Lung (tissue), 12 donors: ENCODE results near the gene OR8J1. TPM values are rescaled to one million over a fixed set of nuclear protein-coding genes. Genes with fewer than 3 reads are reported as not detected.

Experiments
- ATAC-seq: fragments of 200-7000 bp; cut with Tn5 transposase; one replicate; pipeline ENCODE4 v1.9.1; 2020; ENCODE audit warnings: moderate number of reproducible peaks; ENCODE audit not compliant: insufficient read depth, low FRiP score
- DNase-seq, 3 donors: peaks; one replicate each; pipeline ENCODE4 v3.0.0-alpha.2; 2013 to 2017
- H3K27ac ChIP-seq, 2 donors: one replicate each; pipeline ENCODE4 v1.5.1; 2013; ENCODE audit warnings: mild to moderate bottlenecking in 2 of 2, moderate library complexity in 2 of 2, control low read depth in 1 of 2, inconsistent platforms in 1 of 2, low read depth in 1 of 2, low read length in 1 of 2
- H3K27me3 ChIP-seq, 3 donors: one replicate each; pipeline ENCODE4 v1.5.1; 2013; ENCODE audit warnings: low read length in 2 of 3; ENCODE audit not compliant: control insufficient read depth in 3 of 3, insufficient read depth in 3 of 3
- H3K36me3 ChIP-seq, 4 donors: one replicate each; pipeline ENCODE4 v1.5.1; 2013; ENCODE audit warnings: low read length in 4 of 4, mild to moderate bottlenecking in 1 of 4, moderate library complexity in 1 of 4; ENCODE audit not compliant: control insufficient read depth in 4 of 4, insufficient read depth in 4 of 4
- H3K4me1 ChIP-seq, 5 donors: one replicate each; pipeline ENCODE4 v1.5.1; 2013; ENCODE audit warnings: low read length in 5 of 5, mild to moderate bottlenecking in 2 of 5, moderate library complexity in 1 of 5; ENCODE audit not compliant: control insufficient read depth in 5 of 5, insufficient read depth in 5 of 5
- H3K4me3 ChIP-seq: one replicate; pipeline ENCODE4 v1.5.1; 2013; ENCODE audit warnings: mild to moderate bottlenecking, control low read depth, moderate library complexity
- H3K9ac ChIP-seq, 2 donors: one replicate each; pipeline ENCODE4 v1.5.1; 2013; ENCODE audit warnings: low read length in 2 of 2, control low read depth in 1 of 2; ENCODE audit not compliant: insufficient read depth in 1 of 2
- H3K9me3 ChIP-seq, 4 donors: one replicate each; pipeline ENCODE4 v1.5.1; 2013; ENCODE audit warnings: low read length in 3 of 4, mild to moderate bottlenecking in 1 of 4, moderate library complexity in 1 of 4; ENCODE audit not compliant: control insufficient read depth in 4 of 4, insufficient read depth in 3 of 4
- CTCF ChIP-seq: IDR thresholded peaks from 2 replicates; pipeline ENCODE4 v1.5.1; 2012; ENCODE audit warnings: mild to moderate bottlenecking; ENCODE audit errors: control extremely low read depth, extremely low read depth
- WGBS, 2 donors: extraction: QIAGEN DNeasy Blood & Tissue Kit; methylation state at CpG; one replicate each; pipeline ENCODE4 v1.1.7; 2013; 5-methylcytosine and 5-hydroxymethylcytosine counted together
- polyA plus RNA-seq, 2 donors: library from polyadenylated mRNA; stranded (reverse); fragments of 200-250 nt; gene quantifications; one replicate each; pipeline ENCODE4 v1.2.1, GENCODE V29; 2013
- total RNA-seq, 2 donors: library from RNA; depleted of rRNA in 1 of 2; stranded (reverse); fragments of >200 nt in 1 of 2; gene quantifications; one replicate each; pipeline ENCODE4 v1.2.1, GENCODE V29; 2014 to 2021
- donor health status: control.
- donor health status: control.
- donor health status: Bipolar disorder and iron deficiency.
- donor health status: healthy.
- donor health status: DM: yes; HTN: yes; CAD: no.

The OR8J1 gene
- total and polyA plus RNA-seq, 4 donors = not detected

GRCh38 chr11:56404393-56404792 is 50.3 kb downstream of the OR8J1 start:
- Histone ChIP-seq H3K27me3 (no peaks in the 10 kb centered on the region), H3K36me3 (no peaks in the 10 kb centered on the region), H3K27ac (no peak overlapping the region), H3K9ac (no peak overlapping the region), H3K4me1 (no peaks in the 10 kb centered on the region), H3K4me3 (no peak overlapping the region), H3K9me3 (peaks cover 0 to 5% (median 2%) of the 10 kb centered on the region in 4 donors)
- no peak for ATAC-seq
- DNase-seq = no peak
- WGBS, 2 donors = 89 to 98% methylated on average over 2 of the region's 2 CpGs
- TF ChIP-seq CTCF = no peak

- H3K36me3 ChIP-seq = no peaks in the 10 kb centered on the region
- H3K4me1 ChIP-seq = no peaks in the 10 kb centered on the region
- no peak overlapping the region for H3K4me3 ChIP-seq
- DNase-seq = no peak
- TF ChIP-seq CTCF = no peak
- no peak overlapping the region for H3K9ac ChIP-seq
- H3K27ac ChIP-seq = no peak overlapping the region
- no peak for ATAC-seq
- peaks cover 0 to 3% (median 0%) of the 10 kb centered on the region in 4 donors for H3K9me3 ChIP-seq
- H3K27me3 ChIP-seq = no peaks in the 10 kb centered on the region
Measured at GRCh38 chr11:56410801-56411200, 56.7 kb downstream of the OR8J1 start.

Other genes starting within 250 kb of the OR8J1 start
- gene OR8H3, start 231.9 kb upstream of the OR8J1 start, total RNA-seq = not detected
- gene OR8H3, start 231.9 kb upstream of the OR8J1 start, polyA plus RNA-seq = not detected
- not detected for gene OR8J3, start 214.1 kb upstream of the OR8J1 start, total RNA-seq
- gene OR8J3, start 214.1 kb upstream of the OR8J1 start, polyA plus RNA-seq = not detected
- not detected for gene OR8K5, start 194.0 kb upstream of the OR8J1 start, total RNA-seq
- not detected for gene OR8K5, start 194.0 kb upstream of the OR8J1 start, polyA plus RNA-seq
- not detected for gene OR5J2, start 177.7 kb upstream of the OR8J1 start, total RNA-seq
- not detected for gene OR5J2, start 177.7 kb upstream of the OR8J1 start, polyA plus RNA-seq
- not detected for gene OR5T2, start 120.0 kb upstream of the OR8J1 start, total RNA-seq
- not detected for gene OR5T2, start 120.0 kb upstream of the OR8J1 start, polyA plus RNA-seq
- not detected for gene OR5T3, start 102.0 kb upstream of the OR8J1 start, total RNA-seq
- gene OR5T3, start 102.0 kb upstream of the OR8J1 start, polyA plus RNA-seq = not detected
- gene OR5T1, start 80.1 kb upstream of the OR8J1 start, total RNA-seq = not detected
- gene OR5T1, start 80.1 kb upstream of the OR8J1 start, polyA plus RNA-seq = not detected
- not detected for gene OR8H1, start 62.0 kb upstream of the OR8J1 start, total RNA-seq
- not detected for gene OR8H1, start 62.0 kb upstream of the OR8J1 start, polyA plus RNA-seq
- gene OR8K3, start 39.1 kb upstream of the OR8J1 start, total RNA-seq = not detected
- not detected for gene OR8K3, start 39.1 kb upstream of the OR8J1 start, polyA plus RNA-seq
- gene OR8K1, start 8.3 kb upstream of the OR8J1 start, total RNA-seq = not detected
- gene OR8K1, start 8.3 kb upstream of the OR8J1 start, polyA plus RNA-seq = not detected
- not detected for gene OR8U1, start 21.3 kb downstream of the OR8J1 start, total RNA-seq
- gene OR8U1, start 21.3 kb downstream of the OR8J1 start, polyA plus RNA-seq = not detected
- gene OR5AL1, start 58.4 kb downstream of the OR8J1 start, total RNA-seq = not detected
- gene OR5AL1, start 58.4 kb downstream of the OR8J1 start, polyA plus RNA-seq = not detected
- gene OR5M3, start 119.1 kb downstream of the OR8J1 start, total RNA-seq = not detected
- not detected for gene OR5M3, start 119.1 kb downstream of the OR8J1 start, polyA plus RNA-seq
- not detected for gene OR5M8, start 137.1 kb downstream of the OR8J1 start, total RNA-seq
- gene OR5M8, start 137.1 kb downstream of the OR8J1 start, polyA plus RNA-seq = not detected
- not detected for gene OR5M11, start 189.0 kb downstream of the OR8J1 start, total RNA-seq
- not detected for gene OR5M11, start 189.0 kb downstream of the OR8J1 start, polyA plus RNA-seq
- gene OR5M10, start 223.4 kb downstream of the OR8J1 start, total RNA-seq = not detected
- gene OR5M10, start 223.4 kb downstream of the OR8J1 start, polyA plus RNA-seq = not detected